Measurements from ENCODE around the gene TSPAN7. TPM values are rescaled to one million over a fixed set of nuclear protein-coding genes. Genes with fewer than 3 reads are reported as not detected.

The TSPAN7 gene
- total RNA-seq, 1 experiment from 2014 or later = not detected

- no peak overlapping the region for H3K4me2 ChIP-seq
- no TSS peak for BruUV-seq (replicated peaks)
- DNase-seq = no peak
- H3K4me1 ChIP-seq (replicated peaks; ENCODE audit: insufficient read depth) = no peaks in the 10 kb centered on the region
- H4K20me1 ChIP-seq (ENCODE audit: insufficient read depth) = no peaks in the 10 kb centered on the region
- H3K27me3 ChIP-seq (ENCODE audit: insufficient read depth, low read depth) = no peaks in the 10 kb centered on the region
- TF ChIP-seq EZH2 (IDR thresholded peaks at IDR 0.05; ENCODE audit: low read depth) (no peak), CTCF (conservative IDR thresholded peaks at IDR 0.05) (no peak)
- H3K79me2 ChIP-seq (ENCODE audit: low read depth) = no peaks in the 10 kb centered on the region
- no peaks in the 10 kb centered on the region for H3K9me3 ChIP-seq (ENCODE audit: insufficient read depth, low read depth)
- no peak overlapping the region for H3K27ac ChIP-seq
- no peaks in the 10 kb centered on the region for H3F3A ChIP-seq (ENCODE audit: insufficient read depth, low read depth)
- no peak overlapping the region for H3K4me3 ChIP-seq
- no peak overlapping the region for H2AFZ ChIP-seq
- intact Hi-C loops (cut with micrococcal nuclease; ENCODE audit: unreplicated experiment) = no loop called here
- H3K36me3 ChIP-seq (ENCODE audit: low read depth) = no peaks in the 10 kb centered on the region
- POLR2A ChIA-PET (ENCODE audit: unreplicated experiment) = no interaction called here
- H3K9me2 ChIP-seq (ENCODE audit: insufficient read depth) = no peaks in the 10 kb centered on the region
- CTCF ChIA-PET = no interaction called here
Measured at GRCh38 chrX:38614485-38614884, 53.1 kb downstream of the TSPAN7 start.

- ChIA-PET CTCF (no interaction called here), POLR2A (ENCODE audit: unreplicated experiment) (no interaction called here)
- H2AFZ ChIP-seq = no peak overlapping the region
- no peak overlapping the region for H3K27ac ChIP-seq
- H3F3A ChIP-seq (ENCODE audit: insufficient read depth, low read depth) = no peaks in the 10 kb centered on the region
- no peaks in the 10 kb centered on the region for H3K9me2 ChIP-seq (ENCODE audit: insufficient read depth)
- no peaks in the 10 kb centered on the region for H3K9me3 ChIP-seq (ENCODE audit: insufficient read depth, low read depth)
- no peak for DNase-seq
- intact Hi-C loops (cut with micrococcal nuclease; ENCODE audit: unreplicated experiment) = no loop called here
- H3K79me2 ChIP-seq (ENCODE audit: low read depth) = no peaks in the 10 kb centered on the region
- TF ChIP-seq EZH2 (IDR thresholded peaks at IDR 0.05; ENCODE audit: low read depth) (no peak), CTCF (conservative IDR thresholded peaks at IDR 0.05) (no peak)
- no TSS peak for BruUV-seq (replicated peaks)
- H4K20me1 ChIP-seq (ENCODE audit: insufficient read depth) = no peaks in the 10 kb centered on the region
- H3K4me3 ChIP-seq = no peak overlapping the region
- no peaks in the 10 kb centered on the region for H3K36me3 ChIP-seq (ENCODE audit: low read depth)
- no peaks in the 10 kb centered on the region for H3K4me1 ChIP-seq (replicated peaks; ENCODE audit: insufficient read depth)
- H3K27me3 ChIP-seq (ENCODE audit: insufficient read depth, low read depth) = no peaks in the 10 kb centered on the region
- H3K4me2 ChIP-seq = no peak overlapping the region
Measured at GRCh38 chrX:38616904-38617303, 55.6 kb downstream of the TSPAN7 start.

GRCh38 chrX:38618180-38618579, 56.8 kb downstream of the TSPAN7 start:
- Histone ChIP-seq H3F3A (ENCODE audit: insufficient read depth, low read depth) (no peaks in the 10 kb centered on the region), H3K36me3 (ENCODE audit: low read depth) (no peaks in the 10 kb centered on the region), H2AFZ (no peak overlapping the region), H3K9me2 (ENCODE audit: insufficient read depth) (no peaks in the 10 kb centered on the region), H3K4me3 (no peak overlapping the region), H3K9me3 (ENCODE audit: insufficient read depth, low read depth) (no peaks in the 10 kb centered on the region), H3K4me2 (no peak overlapping the region), H3K4me1 (replicated peaks; ENCODE audit: insufficient read depth) (no peaks in the 10 kb centered on the region), H3K79me2 (ENCODE audit: low read depth) (no peaks in the 10 kb centered on the region), H3K27me3 (ENCODE audit: insufficient read depth, low read depth) (no peaks in the 10 kb centered on the region), H4K20me1 (ENCODE audit: insufficient read depth) (no peaks in the 10 kb centered on the region), H3K27ac (no peak overlapping the region)
- ChIA-PET CTCF (no interaction called here), POLR2A (ENCODE audit: unreplicated experiment) (no interaction called here)
- TF ChIP-seq EZH2 (IDR thresholded peaks at IDR 0.05; ENCODE audit: low read depth) (no peak), CTCF (conservative IDR thresholded peaks at IDR 0.05) (no peak)
- DNase-seq = no peak
- intact Hi-C loops (cut with micrococcal nuclease; ENCODE audit: unreplicated experiment) = no loop called here
- BruUV-seq (replicated peaks) = no TSS peak
